BE2C (cell line): Measurements from ENCODE around the gene OR6B1.

Source experiments
- DNase-seq: peaks from one replicate; pipeline ENCODE4 v3.0.0-alpha.2; 2020
- H3K27me3 ChIP-seq: fragments of 250-450 bp; sonication (Bioruptor Pico); 2 replicates; pipeline ENCODE4 v1.5.1; 2020; ENCODE audit warnings: mild to moderate bottlenecking
- H3K36me3 ChIP-seq: fragments of 250-450 bp; sonication (Bioruptor Pico); 2 replicates; pipeline ENCODE4 v1.5.1; 2020; ENCODE audit warnings: mild to moderate bottlenecking
- H3K4me1 ChIP-seq: fragments of 250-450 bp; sonication (Bioruptor Pico); 2 replicates; pipeline ENCODE4 v1.5.1; 2020
- H3K4me3 ChIP-seq: 2 replicates; pipeline ENCODE4 v1.5.1; 2011; ENCODE audit warnings: low read depth, low read length
- H3K9me3 ChIP-seq: fragments of 250-450 bp; sonication (Bioruptor Pico); 2 replicates; pipeline ENCODE4 v1.5.1; 2020
- CTCF ChIP-seq: IDR thresholded peaks from 2 replicates; pipeline ENCODE4 v1.5.1; 2012; ENCODE audit warnings: mild to moderate bottlenecking, low read depth, low read length

OR6B1 gene

GRCh38 chr7:143965280-143965679 is 34.8 kb upstream of the OR6B1 start:
- no peak for TF ChIP-seq CTCF
- Histone ChIP-seq H3K9me3 (no peaks in the 10 kb centered on the region), H3K4me3 (no peak overlapping the region), H3K27me3 (no peaks in the 10 kb centered on the region), H3K4me1 (no peaks in the 10 kb centered on the region), H3K36me3 (no peaks in the 10 kb centered on the region)
- DNase-seq = no peak

- no peaks in the 10 kb centered on the region for H3K9me3 ChIP-seq
- no peaks in the 10 kb centered on the region for H3K4me1 ChIP-seq
- H3K36me3 ChIP-seq = no peaks in the 10 kb centered on the region
- no peak for DNase-seq
- H3K4me3 ChIP-seq = no peak overlapping the region
- no peak for TF ChIP-seq CTCF
- H3K27me3 ChIP-seq = no peaks in the 10 kb centered on the region
These were observed 32.7 kb upstream of the OR6B1 start for GRCh38 chr7:143967398-143967797.

GRCh38 chr7:143973870-143974416 is 26.2 kb upstream of the OR6B1 start:
- TF ChIP-seq CTCF = no peak
- Histone ChIP-seq H3K4me1 (no peaks in the 10 kb centered on the region), H3K27me3 (no peaks in the 10 kb centered on the region), H3K36me3 (no peaks in the 10 kb centered on the region), H3K4me3 (no peak overlapping the region), H3K9me3 (no peaks in the 10 kb centered on the region)
- DNase-seq = no peak

- no peaks in the 10 kb centered on the region for H3K36me3 ChIP-seq
These were observed 25.7 kb upstream of the OR6B1 start for GRCh38 chr7:143974459-143974858.

GRCh38 chr7:143975617-143976016 is 24.5 kb upstream of the OR6B1 start:
- Histone ChIP-seq H3K4me3 (no peak overlapping the region), H3K4me1 (no peaks in the 10 kb centered on the region), H3K36me3 (no peaks in the 10 kb centered on the region), H3K27me3 (no peaks in the 10 kb centered on the region), H3K9me3 (no peaks in the 10 kb centered on the region)
- no peak for DNase-seq
- TF ChIP-seq CTCF = no peak

More at GRCh38 chr7:143974459-143974858, 25.7 kb upstream of the OR6B1 start:
- Histone ChIP-seq H3K4me1 (no peaks in the 10 kb centered on the region), H3K4me3 (no peak overlapping the region), H3K27me3 (no peaks in the 10 kb centered on the region), H3K9me3 (no peaks in the 10 kb centered on the region)
- DNase-seq = no peak
- TF ChIP-seq CTCF = no peak

- no peaks in the 10 kb centered on the region for H3K4me1 ChIP-seq
- no peak overlapping the region for H3K4me3 ChIP-seq
- H3K36me3 ChIP-seq = no peaks in the 10 kb centered on the region
- H3K27me3 ChIP-seq = no peaks in the 10 kb centered on the region
- DNase-seq = no peak
- no peaks in the 10 kb centered on the region for H3K9me3 ChIP-seq
- no peak for TF ChIP-seq CTCF
These were observed 21.5 kb upstream of the OR6B1 start for GRCh38 chr7:143978585-143978984.
